GM18498 (cell line): ENCODE measurements around the gene CHKA.

Experiments
- ATAC-seq: cut with Tn5 transposase; IDR thresholded peaks from one replicate; pipeline ENCODE4 v1.9.1; 2021; ENCODE audit warnings: mild to moderate bottlenecking, moderate library complexity; ENCODE audit not compliant: unreplicated experiment

Gene CHKA

GRCh38 chr11:68016904-68017817, 104.0 kb downstream of the CHKA start:
- ATAC-seq = no peak

DNA sequence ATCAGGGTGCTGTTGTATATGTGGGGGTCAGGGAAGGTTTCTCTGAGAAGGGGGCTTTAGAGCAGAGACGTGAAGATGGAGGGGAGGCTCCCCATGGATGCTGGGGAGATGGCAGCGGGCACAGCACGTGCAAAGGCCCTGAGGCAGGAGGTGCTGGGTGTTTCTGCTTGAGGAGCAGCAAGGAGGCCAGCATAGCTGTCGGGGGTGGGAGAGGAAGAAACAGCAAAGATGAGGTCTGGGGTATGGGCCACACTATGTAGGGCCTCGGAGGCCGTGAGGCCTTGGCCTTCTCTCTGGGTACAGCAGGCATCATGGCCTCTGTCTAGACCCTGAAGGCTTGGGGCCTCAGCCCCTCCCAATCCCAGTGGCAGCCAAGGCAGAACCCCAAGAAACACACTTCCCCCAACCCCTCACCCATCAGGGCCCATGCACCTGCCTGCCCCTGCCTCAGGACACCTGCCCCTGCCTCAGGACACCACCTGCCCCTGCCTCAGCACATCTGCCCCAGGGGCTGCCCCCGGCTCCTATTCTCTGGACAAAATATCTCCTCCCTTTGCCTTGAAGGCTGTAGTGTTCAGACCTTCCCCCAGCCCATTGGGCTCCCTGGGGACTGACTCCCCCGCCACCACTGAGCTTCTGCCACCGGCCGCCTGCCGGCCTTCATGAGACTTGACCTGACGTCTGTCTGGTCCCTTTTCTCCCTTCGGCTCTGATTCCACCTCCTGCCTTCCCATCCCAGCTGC, 104.9 kb downstream of the CHKA start:
- no peak for ATAC-seq

- no peak for ATAC-seq
Observed at GRCh38 chr11:68015467-68015866, 105.7 kb downstream of the CHKA start.

DNA sequence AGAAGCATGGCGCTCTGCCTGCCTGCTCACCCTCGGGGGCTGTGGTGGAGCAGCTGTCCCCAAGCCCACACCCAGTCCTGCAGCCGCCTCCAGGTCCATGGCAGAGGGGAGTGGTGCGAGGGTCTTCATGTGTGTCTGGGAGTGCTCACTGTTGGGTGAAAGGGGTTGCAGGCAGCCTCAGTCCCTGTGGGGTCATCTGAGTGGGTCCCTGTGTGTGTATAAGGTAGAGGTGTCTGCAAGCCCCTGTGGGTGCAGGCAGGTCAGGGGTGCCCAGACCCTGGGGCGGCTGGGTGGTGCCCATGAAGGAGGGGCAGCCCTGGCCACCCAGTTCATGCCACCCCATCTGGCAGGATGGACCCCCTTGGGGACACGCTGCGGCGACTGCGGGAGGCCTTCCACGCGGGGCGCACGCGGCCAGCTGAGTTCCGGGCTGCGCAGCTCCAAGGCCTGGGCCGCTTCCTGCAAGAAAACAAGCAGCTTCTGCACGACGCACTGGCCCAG, 106.2 kb downstream of the CHKA start:
- no peak for ATAC-seq

DNA sequence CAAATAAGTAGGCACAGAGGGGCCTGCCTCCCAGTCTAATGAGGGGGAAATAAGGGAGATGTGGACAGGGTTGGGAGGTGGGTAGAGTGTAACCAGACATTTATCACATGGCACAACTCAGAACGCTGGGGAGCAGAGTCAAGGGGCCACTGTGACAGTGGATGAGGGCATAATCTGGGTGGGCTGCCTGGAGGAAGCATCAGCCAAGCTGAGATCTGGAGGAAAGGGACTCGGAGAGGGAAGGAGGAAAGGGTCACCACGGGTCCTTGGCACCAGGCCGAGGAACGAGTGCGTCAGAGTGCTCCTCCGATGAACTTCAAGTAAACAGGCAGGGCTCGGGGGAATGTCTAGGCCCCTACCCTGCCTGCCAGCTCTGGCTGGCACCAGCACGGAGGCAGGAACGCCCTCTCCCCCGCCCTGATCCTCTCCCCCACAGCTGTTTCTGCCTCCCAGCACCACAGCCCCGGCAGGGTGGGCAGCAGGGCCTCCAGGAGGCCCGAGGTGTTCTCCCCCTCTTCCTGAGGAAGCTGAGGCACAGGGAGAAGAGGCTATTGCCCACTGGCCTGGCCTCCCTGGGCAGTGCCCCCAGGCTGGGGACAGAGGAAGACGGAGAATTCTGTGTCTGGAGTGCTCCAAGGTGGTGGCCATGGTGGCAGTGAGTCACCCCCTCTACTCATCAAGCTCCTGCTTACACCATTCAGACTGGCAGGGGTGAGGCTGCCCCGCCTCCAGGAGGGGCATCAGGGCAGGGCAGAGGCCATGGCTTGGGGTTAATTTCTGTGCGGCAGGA, 106.8 kb downstream of the CHKA start:
- ATAC-seq = no peak

GRCh38 chr11:68013611-68014156, 107.5 kb downstream of the CHKA start:
- no peak for ATAC-seq

- ATAC-seq = no peak
Observed at GRCh38 chr11:68012843-68013610, 108.2 kb downstream of the CHKA start.

- ATAC-seq = no peak
Observed at GRCh38 chr11:68012044-68012842, 108.9 kb downstream of the CHKA start.

DNA sequence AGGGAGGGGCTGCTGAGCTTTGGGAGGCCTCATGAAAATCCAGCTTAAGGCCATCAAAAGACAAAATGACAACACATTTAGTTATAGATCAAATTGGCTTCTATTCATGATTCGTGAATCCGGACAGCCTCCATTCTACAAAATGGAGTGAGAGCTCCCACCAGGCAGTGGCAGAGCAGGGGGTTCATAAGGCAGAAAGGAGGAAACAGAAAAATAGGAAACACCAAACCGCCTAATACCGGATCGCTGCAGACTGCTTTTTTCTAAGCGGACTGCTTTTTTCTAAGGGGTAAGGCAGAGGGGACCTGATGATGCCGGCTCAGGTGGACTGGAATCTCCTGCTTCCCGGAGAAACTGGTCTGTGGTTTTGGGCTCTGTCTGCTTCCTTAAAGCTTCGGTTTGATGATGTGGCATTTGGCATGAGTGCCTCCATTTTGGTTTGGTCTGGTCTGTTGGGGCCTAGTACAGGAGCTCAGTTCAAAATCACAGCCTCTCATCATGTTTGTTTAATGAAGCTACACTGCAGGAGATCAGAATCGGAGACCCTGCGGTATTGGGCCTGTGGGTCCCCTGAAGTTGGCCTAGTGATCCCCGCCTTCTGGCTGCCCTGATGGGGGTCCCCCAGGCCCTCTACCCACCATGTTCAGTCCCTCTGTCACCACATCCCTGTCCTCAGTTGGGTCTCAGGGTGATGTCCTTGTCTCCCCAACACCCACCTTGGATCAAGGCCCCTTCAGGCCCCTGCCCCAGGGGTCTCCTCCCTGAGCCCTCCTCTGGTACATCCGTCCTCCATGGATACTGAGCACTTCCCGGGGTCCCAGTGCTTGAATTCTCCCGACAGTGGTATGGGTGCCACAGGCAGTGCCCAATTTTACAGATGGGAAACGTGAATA, 109.9 kb downstream of the CHKA start:
- no peak for ATAC-seq

- ATAC-seq = no peak
Observed at GRCh38 chr11:68010090-68011041, 110.8 kb downstream of the CHKA start, which contains the start of gene ALDH3B1. ALDH3B1 (plus strand) TSS chr11:68010327; CDS start chr11:68015298, 4,971 bp downstream.

GRCh38 chr11:68009391-68010089, 111.6 kb downstream of the CHKA start:
- ATAC-seq = no peak

DNA sequence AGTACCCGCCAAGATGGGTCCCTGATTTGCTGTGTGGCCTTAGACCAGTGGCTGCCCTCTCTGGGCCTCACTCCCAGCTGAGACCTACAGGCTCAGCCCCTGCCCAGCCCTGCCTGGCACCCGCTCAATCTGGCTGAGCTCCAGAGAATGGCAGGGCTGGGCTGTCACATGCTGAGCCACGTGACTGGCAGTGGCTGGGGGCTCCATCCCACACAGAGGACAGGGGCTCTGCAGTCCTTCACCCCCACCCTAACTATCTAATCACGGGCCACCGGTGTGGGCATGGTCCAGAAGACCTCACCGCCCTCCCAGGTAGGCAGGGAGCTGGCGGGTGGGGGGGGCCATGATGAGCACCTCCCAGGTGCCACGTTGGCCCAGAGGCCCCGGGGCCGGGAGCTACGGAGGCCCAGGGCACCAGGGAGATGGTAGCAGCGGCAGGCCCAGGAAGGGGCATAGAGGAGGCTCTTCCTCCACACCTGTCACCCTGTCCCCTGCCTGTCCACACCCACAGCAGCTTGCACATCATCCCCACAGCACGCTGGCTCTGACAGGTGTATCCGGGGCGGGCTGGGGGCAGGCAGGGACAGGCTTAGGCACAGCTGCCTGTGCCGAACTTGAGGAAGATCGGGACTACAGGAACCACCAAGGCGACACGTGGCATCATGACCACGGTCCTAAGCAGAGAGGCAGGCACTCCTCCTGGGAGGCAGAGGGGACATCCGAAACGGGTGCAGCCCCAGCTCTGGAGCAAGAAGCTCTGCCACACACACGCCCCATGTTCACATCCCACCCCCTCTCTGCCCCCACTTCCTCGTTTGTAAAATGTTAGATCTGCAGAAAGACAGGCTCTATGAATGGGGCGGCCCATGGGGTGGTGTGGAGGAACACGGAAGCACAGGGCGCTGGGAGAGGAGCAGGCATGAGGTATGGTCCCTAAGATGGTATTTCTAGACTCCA, 112.5 kb downstream of the CHKA start:
- ATAC-seq = no peak

DNA sequence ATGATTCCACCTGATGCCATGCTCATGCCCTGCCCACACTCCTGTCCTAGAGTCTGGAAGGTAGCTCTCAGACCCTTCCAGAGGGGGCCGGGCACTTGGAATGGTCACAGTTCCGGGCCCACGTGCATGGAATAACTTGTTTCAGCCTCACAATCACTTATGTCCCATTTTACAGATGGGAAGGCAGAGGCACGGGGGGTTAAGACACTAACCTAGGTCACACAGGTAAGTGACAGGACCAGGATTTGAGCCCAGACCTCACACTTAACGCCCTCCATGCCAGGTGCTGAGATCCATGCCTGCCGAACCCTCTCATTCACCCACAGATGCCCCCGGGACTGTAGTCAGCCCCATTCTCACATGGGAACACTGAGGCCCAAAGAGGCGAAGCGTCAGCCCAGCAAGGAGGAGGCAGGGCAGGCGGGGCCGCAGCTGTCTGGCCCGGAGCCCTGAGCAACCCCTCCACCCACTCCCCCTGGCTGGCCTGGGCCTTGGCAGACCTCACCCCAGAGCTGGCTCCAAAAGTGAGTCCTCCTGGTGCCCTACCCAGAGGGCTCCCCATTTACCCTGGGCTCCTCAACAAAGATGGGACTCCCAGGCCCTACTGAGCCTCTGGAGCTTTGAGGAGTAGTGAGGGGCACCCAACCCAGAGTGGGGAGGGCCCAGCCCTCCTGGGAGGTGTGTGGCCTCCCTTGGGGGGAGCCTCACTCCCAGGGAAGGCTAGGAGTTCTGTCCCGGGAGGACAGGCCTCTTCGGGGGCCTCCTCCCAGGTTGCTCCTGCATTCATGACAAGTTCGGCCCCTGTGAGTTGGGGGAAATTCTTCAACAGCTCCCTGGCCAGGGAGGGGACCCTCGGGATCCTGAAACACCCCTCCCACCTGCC, 113.4 kb downstream of the CHKA start:
- no peak for ATAC-seq

DNA sequence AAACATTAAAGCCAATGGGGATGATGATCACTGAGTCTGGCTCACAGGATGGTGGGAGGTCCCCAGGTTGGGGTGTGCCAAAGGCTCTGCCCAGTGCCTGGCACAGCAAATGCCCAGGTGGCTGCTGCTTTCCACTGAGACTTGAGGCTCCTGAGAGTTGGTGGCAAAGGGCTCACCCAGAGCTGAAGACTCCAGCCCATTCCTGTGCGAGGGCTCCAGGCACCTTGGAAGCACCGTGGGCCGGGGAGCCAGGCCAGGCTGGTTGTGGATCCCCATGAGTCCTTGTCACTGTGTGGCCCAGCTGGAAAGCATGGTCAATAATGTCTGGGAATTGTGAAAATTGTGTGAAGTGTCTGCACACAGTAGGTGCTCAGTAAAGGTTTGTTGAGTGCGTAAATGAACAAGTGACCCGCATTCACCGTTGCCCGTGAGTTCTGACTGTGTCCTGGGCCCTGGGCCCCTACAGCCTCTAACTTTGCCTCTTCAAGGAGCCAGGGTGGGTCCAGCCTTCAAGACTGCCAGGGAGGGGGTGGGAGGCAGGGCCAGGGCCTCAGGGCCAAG, 114.5 kb downstream of the CHKA start:
- no peak for ATAC-seq
